ENCODE data around the gene FBXL7.

FBXL7 gene

DNA sequence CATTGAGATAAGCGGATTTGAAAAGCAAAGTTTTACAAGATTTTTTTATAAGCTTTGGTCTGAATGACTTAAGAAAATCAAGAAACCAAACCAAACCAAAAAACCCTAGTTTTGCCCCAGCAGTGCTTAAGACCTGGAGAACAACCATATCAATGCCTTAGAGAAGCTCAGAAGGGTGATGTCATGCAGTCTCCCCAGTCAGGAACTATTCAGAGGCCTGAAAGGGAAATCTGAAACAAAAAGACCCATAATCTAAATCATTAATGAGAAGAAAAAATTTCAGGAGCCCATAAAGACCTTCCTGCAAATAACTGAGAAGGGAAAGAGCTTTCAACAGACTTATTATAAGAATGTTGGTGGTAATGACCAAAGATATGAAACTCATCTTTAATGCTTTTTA lies 399.5 kb downstream of the FBXL7 start:
- Histone ChIP-seq H3K9me3 (ENCODE audit: insufficient read depth, low read length) (no peaks in the 10 kb centered on the region), H3K27me3 (ENCODE audit: low read length) (no peaks in the 10 kb centered on the region), H3K27ac (ENCODE audit: low read depth, low read length) (no peak overlapping the region), H3K4me2 (ENCODE audit: low read depth, low read length, poor library complexity, severe bottlenecking) (no peak overlapping the region), H3K9ac (ENCODE audit: low read length) (no peak overlapping the region), H3K36me3 (ENCODE audit: low read length) (no peaks in the 10 kb centered on the region), H3K79me2 (ENCODE audit: insufficient read depth, low read length) (no peaks in the 10 kb centered on the region), H4K20me1 (ENCODE audit: low read depth, low read length) (no peaks in the 10 kb centered on the region), H3K9me2 (replicated peaks; ENCODE audit: insufficient read depth, low read length) (no peaks in the 10 kb centered on the region), H2AFZ (ENCODE audit: low read depth, low read length, severe bottlenecking) (no peak overlapping the region), H3K4me3 (ENCODE audit: insufficient read depth, low read length, poor library complexity, severe bottlenecking) (no peak overlapping the region), H3F3A (ENCODE audit: insufficient read depth) (no peaks in the 10 kb centered on the region)
- TF ChIP-seq, protein P1, sequence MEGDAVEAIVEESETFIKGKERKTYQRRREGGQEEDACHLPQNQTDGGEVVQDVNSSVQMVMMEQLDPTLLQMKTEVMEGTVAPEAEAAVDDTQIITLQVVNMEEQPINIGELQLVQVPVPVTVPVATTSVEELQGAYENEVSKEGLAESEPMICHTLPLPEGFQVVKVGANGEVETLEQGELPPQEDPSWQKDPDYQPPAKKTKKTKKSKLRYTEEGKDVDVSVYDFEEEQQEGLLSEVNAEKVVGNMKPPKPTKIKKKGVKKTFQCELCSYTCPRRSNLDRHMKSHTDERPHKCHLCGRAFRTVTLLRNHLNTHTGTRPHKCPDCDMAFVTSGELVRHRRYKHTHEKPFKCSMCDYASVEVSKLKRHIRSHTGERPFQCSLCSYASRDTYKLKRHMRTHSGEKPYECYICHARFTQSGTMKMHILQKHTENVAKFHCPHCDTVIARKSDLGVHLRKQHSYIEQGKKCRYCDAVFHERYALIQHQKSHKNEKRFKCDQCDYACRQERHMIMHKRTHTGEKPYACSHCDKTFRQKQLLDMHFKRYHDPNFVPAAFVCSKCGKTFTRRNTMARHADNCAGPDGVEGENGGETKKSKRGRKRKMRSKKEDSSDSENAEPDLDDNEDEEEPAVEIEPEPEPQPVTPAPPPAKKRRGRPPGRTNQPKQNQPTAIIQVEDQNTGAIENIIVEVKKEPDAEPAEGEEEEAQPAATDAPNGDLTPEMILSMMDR (IDR thresholded peaks at IDR 0.05; ENCODE audit: insufficient read depth, low read length, poor library complexity, severe bottlenecking) = no peak
- no peak for TF ChIP-seq EZH2phosphoT487 (conservative IDR thresholded peaks at IDR 0.05; ENCODE audit: low read length)

DNA sequence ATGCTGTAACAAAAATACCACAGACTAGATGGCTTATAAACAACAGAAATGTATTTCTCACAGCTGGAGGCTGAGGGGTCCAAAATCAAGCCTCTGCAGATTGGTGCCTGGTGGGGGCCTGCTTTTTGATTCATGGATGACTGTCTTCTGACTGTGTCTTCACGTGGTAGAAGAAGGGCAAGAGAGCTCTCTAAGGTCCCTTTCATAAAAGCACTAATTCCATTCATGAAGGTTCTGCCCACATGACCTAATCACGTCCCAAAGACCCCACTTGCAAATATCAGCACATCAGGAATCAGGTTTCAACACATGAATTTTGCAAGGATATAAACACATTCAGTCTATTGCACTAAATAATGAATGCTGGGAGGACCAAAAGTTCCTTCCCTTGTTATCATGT lies 401.2 kb downstream of the FBXL7 start:
- H2AFZ ChIP-seq (ENCODE audit: low read depth, low read length, severe bottlenecking) = no peak overlapping the region
- no peaks in the 10 kb centered on the region for H3K9me2 ChIP-seq (replicated peaks; ENCODE audit: insufficient read depth, low read length)
- H3K79me2 ChIP-seq (ENCODE audit: insufficient read depth, low read length) = no peaks in the 10 kb centered on the region
- no peaks in the 10 kb centered on the region for H3F3A ChIP-seq (ENCODE audit: insufficient read depth)
- H3K9me3 ChIP-seq (ENCODE audit: insufficient read depth, low read length) = no peaks in the 10 kb centered on the region
- H3K27ac ChIP-seq (ENCODE audit: low read depth, low read length) = no peak overlapping the region
- H4K20me1 ChIP-seq (ENCODE audit: low read depth, low read length) = no peaks in the 10 kb centered on the region
- H3K4me3 ChIP-seq (ENCODE audit: insufficient read depth, low read length, poor library complexity, severe bottlenecking) = no peak overlapping the region
- H3K36me3 ChIP-seq (ENCODE audit: low read length) = no peaks in the 10 kb centered on the region
- H3K4me2 ChIP-seq (ENCODE audit: low read depth, low read length, poor library complexity, severe bottlenecking) = no peak overlapping the region
- no peak overlapping the region for H3K9ac ChIP-seq (ENCODE audit: low read length)
- no peaks in the 10 kb centered on the region for H3K27me3 ChIP-seq (ENCODE audit: low read length)
- no peak for TF ChIP-seq EZH2phosphoT487 (conservative IDR thresholded peaks at IDR 0.05; ENCODE audit: low read length)
- TF ChIP-seq, protein P1 (IDR thresholded peaks at IDR 0.05; ENCODE audit: insufficient read depth, low read length, poor library complexity, severe bottlenecking) = no peak

DNA sequence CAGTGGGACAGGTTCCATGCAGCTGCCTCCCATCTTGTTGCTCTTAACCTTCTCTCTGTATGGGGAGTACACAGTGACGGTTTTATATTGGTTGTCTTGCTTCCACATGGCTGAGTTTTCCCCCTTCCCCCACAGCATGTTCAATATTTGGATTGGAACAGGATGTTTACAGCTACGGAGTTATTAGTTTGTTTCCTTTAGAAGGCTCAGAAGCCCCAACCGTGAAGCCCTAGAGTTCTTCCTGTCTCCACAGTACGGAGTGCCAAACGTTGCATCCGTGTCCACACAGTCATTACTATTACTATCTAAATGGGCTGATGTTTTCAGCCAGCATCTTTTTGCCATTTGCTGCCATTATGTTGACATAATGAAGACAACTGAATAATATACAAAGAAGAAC lies 402.1 kb downstream of the FBXL7 start:
- H3K4me2 ChIP-seq (ENCODE audit: low read depth, low read length, poor library complexity, severe bottlenecking) = no peak overlapping the region
- H3K27ac ChIP-seq (ENCODE audit: low read depth, low read length) = no peak overlapping the region
- no peak overlapping the region for H2AFZ ChIP-seq (ENCODE audit: low read depth, low read length, severe bottlenecking)
- no peaks in the 10 kb centered on the region for H3K36me3 ChIP-seq (ENCODE audit: low read length)
- no peak overlapping the region for H3K4me3 ChIP-seq (ENCODE audit: insufficient read depth, low read length, poor library complexity, severe bottlenecking)
- H3K27me3 ChIP-seq (ENCODE audit: low read length) = no peaks in the 10 kb centered on the region
- H3K9ac ChIP-seq (ENCODE audit: low read length) = no peak overlapping the region
- H3K9me3 ChIP-seq (ENCODE audit: insufficient read depth, low read length) = no peaks in the 10 kb centered on the region
- H4K20me1 ChIP-seq (ENCODE audit: low read depth, low read length) = no peaks in the 10 kb centered on the region
- no peaks in the 10 kb centered on the region for H3K79me2 ChIP-seq (ENCODE audit: insufficient read depth, low read length)
- TF ChIP-seq EZH2phosphoT487 (conservative IDR thresholded peaks at IDR 0.05; ENCODE audit: low read length) = no peak
- TF ChIP-seq, protein P1 (IDR thresholded peaks at IDR 0.05; ENCODE audit: insufficient read depth, low read length, poor library complexity, severe bottlenecking) = no peak
- H3F3A ChIP-seq (ENCODE audit: insufficient read depth) = no peaks in the 10 kb centered on the region
- no peaks in the 10 kb centered on the region for H3K9me2 ChIP-seq (replicated peaks; ENCODE audit: insufficient read depth, low read length)
